ENCODE measurements around the gene ZIC4. TPM values are rescaled to one million over a fixed set of nuclear protein-coding genes. Genes with fewer than 3 reads are reported as not detected.

Gene ZIC4
- total and polyA plus RNA-seq, 10 of the 15 experiments (the other 5 are each of a cell fraction or from before 2014, with no cell fraction given) = not detected

GRCh38 chr3:147400111-147400510 is 6.2 kb downstream of the ZIC4 start:
- Histone ChIP-seq H3K36me3 (ENCODE audit: control insufficient read depth in 2 of 2, insufficient read depth in 2 of 2, low read length in 1 of 2) (no peaks in the 10 kb centered on the region), H3K27ac (ENCODE audit: control insufficient read depth, insufficient read depth) (no peak overlapping the region), H3K79me2 (ENCODE audit: control insufficient read depth, insufficient read depth, low read length) (no peaks in the 10 kb centered on the region), H2AFZ (ENCODE audit: control insufficient read depth, low read depth, low read length) (no peak overlapping the region), H3K4me3 (no peak overlapping the region), H3K9me3 (replicated peaks; ENCODE audit: control insufficient read depth, insufficient read depth, low read length) (no peaks in the 10 kb centered on the region; the same call in 2 of the 3 replicates), H3K4me2 (ENCODE audit: control insufficient read depth, insufficient read depth) (no peak overlapping the region), H3K9ac (ENCODE audit: control insufficient read depth, insufficient read depth, low read length) (no peak overlapping the region), H3K4me1 (ENCODE audit: control insufficient read depth, insufficient read depth, low read length) (no peaks in the 10 kb centered on the region), H4K20me1 (ENCODE audit: control insufficient read depth, insufficient read depth) (no peaks in the 10 kb centered on the region), H3K27me3 (replicated peaks in 1 of 2; ENCODE audit: control insufficient read depth in 2 of 2, insufficient read depth in 2 of 2, low read length in 1 of 2) (peaks cover 5 to 9% of the 10 kb centered on the region in 2 experiments; a peak in 3 of 4 replicates)
- no TSS peak for BruUV-seq (replicated peaks)
- SMC1A ChIA-PET (ENCODE audit: uncharacterized antibody, unreplicated experiment) = no interaction called here
- in situ Hi-C loops (cut with MboI) (no loop called here), intact Hi-C loops (cut with micrococcal nuclease; ENCODE audit: unreplicated experiment) (no loop called here)
- no peak for ATAC-seq
- no peak for DNase-seq (ENCODE audit: low read depth, low spot score)
- POLR2A ChIA-PET = no interaction called here
- CTCF ChIA-PET = no interaction called here
- no peak for FAIRE-seq
- RAD21 ChIA-PET (ENCODE audit: unreplicated experiment) = no interaction called here
- TF ChIP-seq E2F4 (IDR thresholded peaks at IDR 0.05; ENCODE audit: low read depth, low read length) (no peak), JUND (IDR thresholded peaks at IDR 0.05; ENCODE audit: low read depth, low read length) (no peak), PML (IDR thresholded peaks at IDR 0.05; ENCODE audit: low read length) (no peak), YY1 (IDR thresholded peaks at IDR 0.05; ENCODE audit: low read depth, low read length) (no peak), RBBP5 (conservative IDR thresholded peaks at IDR 0.05) (no peak), CBX5 (IDR thresholded peaks at IDR 0.05; ENCODE audit: low read depth) (no peak), ATF2 (IDR thresholded peaks at IDR 0.05; ENCODE audit: low read length) (no peak), SMAD1 (IDR thresholded peaks at IDR 0.05; ENCODE audit: low read depth, partially characterized antibody) (no peak), IRF3 (IDR thresholded peaks at IDR 0.05) (no peak), NR2C2 (IDR thresholded peaks at IDR 0.05; ENCODE audit: borderline replicate concordance, control insufficient read depth, insufficient read length, low read depth) (no peak)

Data from GM12878 (cell line).